SU-DHL-6 (cell line): ENCODE results near the gene RAB11A.

ENCODE experiments used
- H2AFZ ChIP-seq: fragments of 200-600 bp; sonication (generic); 2 replicates; pipeline ENCODE4 v1.6.1; 2014; ENCODE audit warnings: low read depth, mild to moderate bottlenecking, moderate library complexity, mixed read lengths, antibody characterized with exemption, low read length; ENCODE audit not compliant: severe bottlenecking
- H3F3A ChIP-seq: fragments of 200-600 bp; shearing (Covaris generic); 2 replicates; pipeline ENCODE4 v1.6.0; 2016; ENCODE audit warnings: antibody characterized with exemption, mild to moderate bottlenecking; ENCODE audit not compliant: insufficient read depth
- H3K27ac ChIP-seq: fragments of 200-600 bp; sonication (generic); 2 replicates; pipeline ENCODE4 v1.5.1; 2016; ENCODE audit warnings: low read depth, mild to moderate bottlenecking, low read length, moderate library complexity, mixed read lengths
- H3K27me3 ChIP-seq: fragments of 200-600 bp; sonication (generic), shearing (Covaris generic); 2 replicates; pipeline ENCODE4 v1.6.0; 2014; ENCODE audit warnings: mild to moderate bottlenecking, low read length
- H3K36me3 ChIP-seq: fragments of 200-600 bp; sonication (generic); 2 replicates; pipeline ENCODE4 v1.6.1; 2014; ENCODE audit warnings: mild to moderate bottlenecking, low read length, mixed read lengths
- H3K4me2 ChIP-seq: fragments of 300-600, 200-600 bp; shearing (Covaris generic), sonication (generic); 2 replicates; pipeline ENCODE4 v1.6.0; 2014; ENCODE audit warnings: low read length, low read depth, mild to moderate bottlenecking; ENCODE audit not compliant: poor library complexity, severe bottlenecking
- H3K4me3 ChIP-seq: fragments of 200-600 bp; sonication (generic); 2 replicates; pipeline ENCODE4 v1.5.1; 2014; ENCODE audit warnings: antibody characterized with exemption, low read length, mild to moderate bottlenecking, mixed read lengths; ENCODE audit not compliant: insufficient read depth, poor library complexity, severe bottlenecking
- H3K79me2 ChIP-seq: fragments of 200-600 bp; sonication (generic); 2 replicates; pipeline ENCODE4 v1.6.1; 2014; ENCODE audit warnings: mild to moderate bottlenecking, low read length, moderate library complexity; ENCODE audit not compliant: insufficient read depth
- H3K9ac ChIP-seq: fragments of 200-600 bp; sonication (generic); 2 replicates; pipeline ENCODE4 v1.7.0; 2014; ENCODE audit warnings: mild to moderate bottlenecking, low read length
- H3K9me2 ChIP-seq: fragments of 200-600 bp; sonication (generic); replicated peaks from 2 replicates; pipeline ENCODE4 v1.6.1; 2014; ENCODE audit warnings: low read length; ENCODE audit not compliant: insufficient read depth
- H3K9me3 ChIP-seq: fragments of 200-600 bp; sonication (generic); 2 replicates; pipeline ENCODE4 v1.6.1; 2014; ENCODE audit warnings: low read length, mixed read lengths; ENCODE audit not compliant: insufficient read depth
- H4K20me1 ChIP-seq: fragments of 200-600 bp; sonication (generic); 2 replicates; pipeline ENCODE4 v1.6.1; 2014; ENCODE audit warnings: low read depth, mild to moderate bottlenecking, antibody characterized with exemption, low read length, moderate library complexity, mixed read lengths
- EZH2phosphoT487 ChIP-seq: fragments of 200-600 bp; sonication (generic), shearing (Covaris generic); conservative IDR thresholded peaks from 2 replicates; pipeline ENCODE4 v1.6.1; 2018; ENCODE audit warnings: mild to moderate bottlenecking, antibody characterized with exemption, low read length, moderate library complexity, mixed read lengths
- TF ChIP-seq, protein P1 (sequence below): fragments of 200-600 bp; sonication (generic); IDR thresholded peaks from one replicate; pipeline ENCODE4 v1.5.1; 2017; ENCODE audit warnings: antibody characterized with exemption, mild to moderate bottlenecking, low read length, moderate library complexity; ENCODE audit not compliant: insufficient read depth, poor library complexity, severe bottlenecking

The RAB11A gene

DNA sequence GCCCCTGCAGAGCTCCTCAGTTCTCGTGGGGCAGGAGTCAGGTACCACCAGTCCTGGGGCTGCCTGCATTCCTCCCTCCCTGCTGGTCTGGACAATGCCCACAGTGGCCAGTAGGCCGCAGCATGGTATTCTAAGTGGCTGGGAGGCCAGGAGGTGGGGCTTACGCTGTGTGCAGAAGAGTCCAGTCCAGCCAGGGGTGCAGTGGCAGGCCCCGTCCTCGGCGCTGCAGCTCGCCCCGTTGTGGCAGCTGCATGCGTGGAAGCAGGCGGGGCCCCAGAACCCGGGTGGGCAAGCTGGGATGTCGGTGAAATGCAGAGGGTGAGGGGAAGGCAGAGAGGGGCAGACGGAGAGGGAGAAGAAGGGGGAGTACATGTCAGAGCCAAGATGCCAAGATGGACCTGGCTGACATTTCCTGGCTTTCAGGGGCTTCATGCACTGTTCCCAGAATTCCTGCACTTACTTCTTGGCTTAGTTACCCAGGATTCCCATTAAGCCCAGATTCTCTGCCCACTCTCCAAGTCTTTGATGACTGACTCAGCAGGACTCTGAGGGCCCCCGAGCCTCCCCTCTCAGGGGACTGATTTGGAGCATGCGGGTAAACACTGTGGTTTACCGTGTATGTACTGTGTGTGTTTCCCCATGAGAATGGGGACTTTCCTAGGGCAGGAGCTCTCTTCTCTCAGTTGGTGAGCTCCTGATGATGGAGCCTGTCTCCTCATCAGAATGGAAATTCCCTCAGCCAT, 47.5 kb downstream of the RAB11A start:
- no peaks in the 10 kb centered on the region for H4K20me1 ChIP-seq
- H3K4me2 ChIP-seq = no peak overlapping the region

DNA sequence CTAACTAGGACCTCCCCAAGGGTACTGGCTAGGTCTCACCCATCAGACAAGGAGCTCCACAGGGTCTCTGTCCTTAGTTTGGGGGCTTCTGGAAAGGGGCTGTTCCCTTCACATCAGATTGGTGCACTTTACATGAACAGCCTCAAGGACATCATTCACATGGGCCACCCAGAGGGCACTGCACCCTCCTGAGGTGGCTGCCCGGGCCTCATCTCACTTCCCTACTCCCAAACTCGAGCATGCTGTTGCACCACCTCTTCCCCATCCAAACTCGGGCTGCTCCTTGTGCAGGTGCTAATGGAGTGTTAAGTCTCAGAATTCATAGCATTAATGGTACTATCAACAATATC, 48.1 kb downstream of the RAB11A start:
- no peak overlapping the region for H3K27ac ChIP-seq
- H3K9me3 ChIP-seq = no peaks in the 10 kb centered on the region
- no peaks in the 10 kb centered on the region for H3K36me3 ChIP-seq
- H3F3A ChIP-seq = no peaks in the 10 kb centered on the region
- H3K4me3 ChIP-seq = no peak overlapping the region
- no peak overlapping the region for H2AFZ ChIP-seq
- no peak overlapping the region for H3K9ac ChIP-seq
- H3K27me3 ChIP-seq = no peaks in the 10 kb centered on the region
- no peaks in the 10 kb centered on the region for H3K79me2 ChIP-seq
- no peak for TF ChIP-seq EZH2phosphoT487
- TF ChIP-seq, protein P1, sequence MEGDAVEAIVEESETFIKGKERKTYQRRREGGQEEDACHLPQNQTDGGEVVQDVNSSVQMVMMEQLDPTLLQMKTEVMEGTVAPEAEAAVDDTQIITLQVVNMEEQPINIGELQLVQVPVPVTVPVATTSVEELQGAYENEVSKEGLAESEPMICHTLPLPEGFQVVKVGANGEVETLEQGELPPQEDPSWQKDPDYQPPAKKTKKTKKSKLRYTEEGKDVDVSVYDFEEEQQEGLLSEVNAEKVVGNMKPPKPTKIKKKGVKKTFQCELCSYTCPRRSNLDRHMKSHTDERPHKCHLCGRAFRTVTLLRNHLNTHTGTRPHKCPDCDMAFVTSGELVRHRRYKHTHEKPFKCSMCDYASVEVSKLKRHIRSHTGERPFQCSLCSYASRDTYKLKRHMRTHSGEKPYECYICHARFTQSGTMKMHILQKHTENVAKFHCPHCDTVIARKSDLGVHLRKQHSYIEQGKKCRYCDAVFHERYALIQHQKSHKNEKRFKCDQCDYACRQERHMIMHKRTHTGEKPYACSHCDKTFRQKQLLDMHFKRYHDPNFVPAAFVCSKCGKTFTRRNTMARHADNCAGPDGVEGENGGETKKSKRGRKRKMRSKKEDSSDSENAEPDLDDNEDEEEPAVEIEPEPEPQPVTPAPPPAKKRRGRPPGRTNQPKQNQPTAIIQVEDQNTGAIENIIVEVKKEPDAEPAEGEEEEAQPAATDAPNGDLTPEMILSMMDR = no peak
- H4K20me1 ChIP-seq = no peaks in the 10 kb centered on the region
- no peak overlapping the region for H3K4me2 ChIP-seq
- no peaks in the 10 kb centered on the region for H3K9me2 ChIP-seq

More for the DNA sequence above, 47.5 kb downstream of the RAB11A start:
- H3K27me3 ChIP-seq = no peaks in the 10 kb centered on the region
- H3K4me3 ChIP-seq = no peak overlapping the region
- no peaks in the 10 kb centered on the region for H3K36me3 ChIP-seq
- H3K9ac ChIP-seq = no peak overlapping the region
- no peaks in the 10 kb centered on the region for H3F3A ChIP-seq
- no peaks in the 10 kb centered on the region for H3K9me2 ChIP-seq
- H3K9me3 ChIP-seq = no peaks in the 10 kb centered on the region
- no peak for TF ChIP-seq EZH2phosphoT487
- TF ChIP-seq, protein P1 = no peak
- H3K79me2 ChIP-seq = no peaks in the 10 kb centered on the region
- H2AFZ ChIP-seq = no peak overlapping the region
- no peak overlapping the region for H3K27ac ChIP-seq

DNA sequence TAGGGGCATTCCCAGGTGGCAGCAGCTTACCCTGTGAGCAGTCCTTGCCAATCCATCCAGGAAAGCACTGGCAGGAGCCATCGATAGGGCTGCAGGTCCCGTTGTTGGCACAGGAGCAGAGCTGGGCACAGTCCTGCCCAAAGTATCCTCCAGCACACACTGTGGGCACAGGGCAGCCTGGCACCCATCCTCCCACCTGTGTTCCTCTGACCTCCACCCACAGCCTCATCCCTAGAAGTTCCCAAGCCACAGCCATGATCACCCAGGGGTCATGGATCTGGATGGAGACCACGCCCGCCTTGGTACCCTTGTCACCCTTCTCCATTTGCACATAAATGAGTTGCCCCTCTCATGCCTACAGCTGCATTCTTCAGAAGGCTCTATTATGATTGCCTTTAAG, 48.6 kb downstream of the RAB11A start:
- H3K4me3 ChIP-seq = no peak overlapping the region
- H3K9me3 ChIP-seq = no peaks in the 10 kb centered on the region
- no peaks in the 10 kb centered on the region for H3K27me3 ChIP-seq
- no peak overlapping the region for H3K4me2 ChIP-seq
- no peaks in the 10 kb centered on the region for H3K9me2 ChIP-seq
- H3K79me2 ChIP-seq = no peaks in the 10 kb centered on the region
- H4K20me1 ChIP-seq = no peaks in the 10 kb centered on the region
- H2AFZ ChIP-seq = no peak overlapping the region
- H3K36me3 ChIP-seq = no peaks in the 10 kb centered on the region
- no peak overlapping the region for H3K9ac ChIP-seq
- H3F3A ChIP-seq = no peaks in the 10 kb centered on the region
- no peak for TF ChIP-seq EZH2phosphoT487
- TF ChIP-seq, protein P1 = no peak
- no peak overlapping the region for H3K27ac ChIP-seq
